Activated gamma-delta T cell treated with anti-CD3 and anti-CD28 coated beads, Interleukin-2, amount 50 U/mL, for 16 hours (primary cell): ENCODE results near the gene IL18R1.

Experiments used
- DNase-seq: peaks from one replicate; pipeline ENCODE4 v3.0.0-alpha.2; 2020; ENCODE audit warnings: low read depth

Gene IL18R1

DNA sequence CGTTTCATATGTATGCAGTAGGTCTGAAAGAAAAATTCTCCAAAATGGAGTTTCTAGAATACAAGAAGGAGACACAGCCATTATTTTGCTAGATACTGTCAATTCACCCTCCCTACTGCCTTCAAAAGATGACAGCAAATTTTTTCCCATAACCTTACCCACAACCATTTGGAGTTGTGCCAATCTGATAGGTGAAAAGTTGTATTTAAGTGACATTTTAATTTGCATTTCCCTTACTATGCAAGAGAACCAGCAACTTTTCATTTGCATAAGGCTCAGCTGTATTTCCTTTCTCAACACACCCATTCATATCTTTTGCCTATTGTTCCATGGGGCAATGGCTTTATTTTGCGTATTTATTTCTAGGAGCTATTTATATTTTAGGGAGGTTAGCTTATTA is 36.0 kb downstream of the IL18R1 start:
- peak; percentile 17 for DNase-seq

DNA sequence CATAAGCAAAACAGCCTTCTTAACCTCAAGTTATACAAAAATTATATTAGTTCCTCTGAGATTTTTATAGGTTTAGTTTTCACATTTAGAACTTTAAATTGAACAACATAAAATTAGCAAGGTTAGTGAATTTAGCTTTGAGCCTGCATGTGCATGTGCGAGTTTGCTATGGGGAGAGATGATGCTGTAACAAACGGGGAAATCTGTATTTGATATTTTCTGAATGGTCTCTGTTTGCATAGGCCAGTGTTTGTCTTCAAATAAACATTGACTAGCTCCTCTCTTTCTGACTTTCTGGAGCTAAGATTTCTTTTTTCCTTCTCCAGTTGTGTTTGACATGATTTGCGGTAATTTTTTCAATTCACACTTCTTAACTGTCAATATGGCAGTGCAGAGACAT is 36.5 kb downstream of the IL18R1 start:
- no peak for DNase-seq

DNA sequence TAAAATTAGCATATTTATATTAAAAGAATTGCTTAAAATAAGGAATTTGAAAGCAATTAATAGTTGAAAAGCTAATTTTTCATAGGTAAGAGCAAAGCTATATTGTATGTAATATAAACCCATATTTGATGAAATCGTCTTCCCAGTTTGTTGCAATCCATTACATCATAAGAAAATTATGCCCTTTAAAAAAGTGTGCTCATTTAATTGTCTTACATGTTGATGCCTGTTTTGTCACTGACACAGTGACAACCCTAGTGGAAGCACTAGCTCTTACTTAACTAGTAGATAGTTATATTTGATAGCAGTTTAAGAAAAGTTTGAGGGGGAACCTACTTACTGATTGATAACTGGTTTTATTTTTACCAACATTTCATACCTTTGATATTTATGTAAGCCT is 37.3 kb downstream of the IL18R1 start:
- no peak for DNase-seq

DNA sequence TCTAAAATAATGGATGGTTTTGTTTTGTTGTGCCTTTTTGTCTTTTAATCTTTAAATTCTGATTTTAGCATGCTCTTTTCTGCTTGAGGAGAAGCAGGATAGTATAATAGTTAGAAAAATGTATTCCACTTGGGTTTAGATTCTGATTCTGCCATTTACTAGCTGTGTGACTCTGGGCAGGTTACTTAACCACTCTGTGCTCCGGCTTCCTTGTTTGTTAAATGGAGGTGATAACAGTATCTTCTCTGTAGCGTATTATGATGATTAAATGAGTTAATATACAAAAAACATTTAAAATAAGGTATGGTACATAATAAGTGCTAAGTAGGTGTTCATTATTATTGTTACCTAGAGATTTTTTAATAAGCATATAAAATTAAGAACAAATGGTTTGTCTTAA is 40.4 kb downstream of the IL18R1 start:
- DNase-seq = no peak

DNA sequence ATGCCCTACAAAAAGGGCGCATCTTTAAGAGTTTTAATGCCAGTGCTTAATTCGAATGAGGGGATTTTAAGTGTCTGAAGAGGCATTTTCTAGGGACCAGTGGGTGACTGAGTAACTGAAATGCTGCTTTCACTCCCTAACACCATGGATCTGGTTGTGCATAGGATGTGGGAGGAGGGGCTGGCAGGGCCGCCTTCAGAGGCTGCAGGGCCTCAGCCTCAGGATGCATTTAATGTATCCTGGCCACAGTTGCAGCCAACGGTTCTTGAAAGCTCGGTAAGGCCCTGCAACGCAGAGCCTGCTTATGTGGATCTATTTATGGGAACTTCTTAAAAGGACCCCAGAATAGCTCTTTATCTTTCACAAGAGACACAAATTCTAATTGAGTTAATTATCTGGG is 41.6 kb downstream of the IL18R1 start:
- no peak for DNase-seq

GRCh38 chr2:102399499-102400141 is 44.0 kb downstream of the IL18R1 start:
- no peak for DNase-seq

DNA sequence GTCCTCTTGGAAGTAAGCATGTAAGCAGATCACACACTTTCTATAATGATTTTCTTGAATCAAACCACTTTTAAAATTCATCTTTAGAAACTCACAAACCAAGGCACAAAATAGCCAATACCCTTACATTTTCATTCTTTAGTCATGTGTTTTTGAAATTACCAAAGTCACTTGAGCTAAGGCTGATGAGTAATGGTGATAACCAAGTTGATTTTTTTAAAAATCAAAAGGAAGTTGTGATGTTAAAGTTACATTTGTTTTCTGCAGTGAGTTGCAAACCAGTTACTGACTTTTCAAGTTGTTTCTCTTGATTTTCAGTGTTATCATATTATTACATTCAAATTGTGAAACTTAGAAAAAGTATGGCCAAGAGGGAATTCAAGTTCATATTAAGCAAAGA is 45.9 kb downstream of the IL18R1 start:
- no peak for DNase-seq

DNA sequence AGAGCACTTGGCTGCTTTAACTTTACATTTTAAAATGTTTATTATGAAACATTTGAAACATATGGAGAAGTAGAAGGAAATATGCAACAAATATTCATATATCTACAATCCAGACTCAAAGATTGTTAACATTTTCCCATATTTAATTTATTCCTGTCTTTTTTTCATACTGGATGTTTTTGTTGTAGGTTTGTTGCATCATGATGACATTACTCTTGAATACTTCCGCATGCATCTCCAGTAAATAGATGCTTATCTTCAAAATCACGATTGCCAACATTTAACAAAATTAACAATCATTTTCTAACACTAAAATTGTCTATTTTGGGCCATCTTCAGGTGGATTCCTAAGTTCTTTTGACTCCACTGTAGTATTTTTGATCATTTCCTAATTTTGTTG is 46.3 kb downstream of the IL18R1 start:
- DNase-seq = no peak

DNA sequence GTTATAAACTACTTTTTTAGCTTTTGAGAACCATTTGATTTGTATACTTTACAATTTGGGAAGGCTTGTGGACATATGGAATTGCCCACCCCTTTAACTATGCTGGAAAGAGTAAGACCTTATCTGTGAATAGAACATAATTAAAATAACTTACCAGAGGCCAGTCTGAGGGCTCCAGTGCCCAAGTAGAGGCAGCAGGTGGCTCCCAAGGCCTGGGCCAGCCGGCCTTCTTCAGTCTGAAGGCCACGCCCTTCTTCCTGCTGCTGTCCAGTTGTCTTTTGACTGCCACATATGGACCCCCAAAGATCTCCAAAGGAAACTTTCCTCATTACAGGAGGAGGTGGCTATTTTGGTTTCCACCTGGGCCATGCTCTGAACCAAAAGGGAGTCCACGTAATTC is 55.4 kb downstream of the IL18R1 start:
- DNase-seq = no peak

DNA sequence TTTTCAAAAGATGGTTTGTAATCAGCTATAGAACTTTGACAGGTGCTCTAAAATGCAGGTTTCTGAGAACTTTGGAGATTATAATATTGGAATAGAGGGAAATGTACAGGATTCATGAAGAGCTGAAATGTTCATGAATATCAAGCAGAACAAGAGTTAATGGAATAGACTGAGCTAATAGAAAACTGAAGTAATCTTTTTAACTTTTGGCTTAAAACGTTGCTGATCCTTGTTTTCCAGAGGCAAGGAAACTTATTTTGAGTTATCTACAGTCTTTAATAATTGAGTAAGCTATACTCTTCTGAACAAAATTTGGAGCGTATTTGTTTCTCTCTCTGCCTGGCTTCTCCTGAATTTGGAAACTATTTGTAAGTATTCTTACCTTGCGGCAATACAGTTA is 56.6 kb downstream of the IL18R1 start:
- no peak for DNase-seq

GRCh38 chr2:102417946-102418345 is 62.4 kb downstream of the IL18R1 start:
- DNase-seq = no peak

GRCh38 chr2:102418421-102418961 is 62.9 kb downstream of the IL18R1 start:
- no peak for DNase-seq

GRCh38 chr2:102420290-102420689 is 64.7 kb downstream of the IL18R1 start:
- no peak for DNase-seq

GRCh38 chr2:102421890-102422759 is 66.5 kb downstream of the IL18R1 start:
- DNase-seq = no peak

DNA sequence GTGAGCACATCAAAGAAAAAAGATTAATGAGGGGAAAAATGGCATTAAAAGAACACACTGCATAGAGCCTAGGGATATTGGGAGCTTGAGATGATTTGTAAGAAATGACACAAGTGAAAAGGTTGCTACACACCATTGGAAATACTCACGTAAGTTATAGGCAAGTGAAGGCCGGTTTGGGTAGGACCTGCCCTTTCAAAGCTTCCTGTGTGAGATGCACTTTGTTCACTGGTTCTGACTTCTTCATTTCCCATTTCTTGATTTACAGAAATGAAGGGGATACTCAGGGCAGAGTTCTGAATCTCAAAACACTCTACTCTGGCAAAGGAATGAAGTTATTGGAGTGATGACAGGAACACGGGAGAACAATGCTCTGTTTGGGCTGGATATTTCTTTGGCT is 67.3 kb downstream of the IL18R1 start, which contains the start of gene IL18RAP:
IL18RAP (plus strand) TSS at position 251 of the 400 bp plus-strand sequence; CDS start at position 369, 118 bp downstream.
- no peak for DNase-seq

- DNase-seq = no peak
Measured at GRCh38 chr2:102423368-102423767, 67.8 kb downstream of the IL18R1 start.

DNA sequence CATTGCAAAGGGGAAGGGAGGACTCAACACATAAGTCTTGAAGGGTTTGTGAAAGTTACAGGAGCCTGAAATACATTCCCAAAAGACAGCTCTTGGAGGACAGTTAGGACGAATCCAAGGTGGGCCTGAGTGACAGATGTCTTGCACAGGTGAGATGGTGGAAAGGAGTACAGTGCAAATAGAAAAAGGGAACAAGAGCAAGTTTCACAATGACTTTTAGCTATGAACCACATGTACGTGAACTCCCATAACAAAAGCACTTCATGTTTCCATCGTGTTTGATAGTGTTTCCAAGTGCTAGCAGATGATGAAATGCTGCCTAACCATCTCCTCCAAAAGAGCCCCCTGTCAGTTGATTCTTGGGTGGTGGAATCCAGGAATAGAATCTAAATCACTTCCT is 69.2 kb downstream of the IL18R1 start:
- no peak for DNase-seq

DNA sequence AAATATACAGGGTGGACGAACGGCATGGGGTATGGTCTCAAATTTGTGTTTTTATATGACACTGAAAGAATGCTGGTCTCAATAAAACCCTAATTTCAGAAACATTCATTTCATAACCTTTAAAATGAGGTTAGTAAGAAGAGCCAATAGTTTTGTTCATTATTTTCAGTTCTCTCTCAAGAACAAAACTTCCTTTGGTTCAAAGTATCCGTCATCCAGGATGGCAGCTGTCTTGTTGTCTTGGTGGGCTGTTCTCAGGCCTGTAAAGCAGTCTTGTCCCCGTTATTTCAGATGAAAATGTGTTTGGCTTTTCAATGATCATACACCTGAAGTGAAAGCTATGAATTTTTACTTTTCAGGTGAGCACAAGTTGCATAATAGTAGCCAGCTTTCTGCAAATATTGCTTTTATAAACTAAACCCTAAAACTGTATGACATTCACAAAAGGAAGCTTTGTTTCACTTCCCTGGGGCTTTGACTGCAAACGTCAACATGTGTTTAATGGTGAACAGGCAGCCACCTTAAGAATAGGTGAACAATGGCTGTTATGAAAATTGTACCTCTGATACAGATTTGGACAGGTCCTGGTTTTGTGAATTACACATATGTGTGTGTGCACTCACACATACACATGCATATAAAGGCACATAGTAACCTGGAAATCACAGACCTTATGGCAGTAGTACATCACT is 70.0 kb downstream of the IL18R1 start:
- no peak for DNase-seq

DNA sequence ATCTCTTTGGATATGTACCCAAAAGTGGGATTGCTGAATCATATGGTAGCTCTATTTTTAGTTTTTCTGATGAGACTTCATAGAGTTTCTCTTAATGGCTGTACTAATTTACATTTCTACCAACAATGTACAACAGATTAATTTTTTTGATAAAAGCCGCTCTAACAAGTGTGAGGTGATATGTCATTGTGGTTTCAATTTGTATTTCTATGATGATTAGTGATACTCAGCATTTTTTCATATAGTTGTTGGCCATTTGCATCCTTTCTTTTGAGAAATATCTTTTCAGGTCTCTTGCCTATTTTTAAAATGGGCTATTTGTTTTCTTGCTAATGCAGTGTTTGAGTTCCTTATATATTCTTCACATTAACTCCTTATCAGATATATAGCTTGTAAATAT is 71.7 kb downstream of the IL18R1 start:
- DNase-seq = no peak

- DNase-seq = no peak
Measured at GRCh38 chr2:102428573-102428972, 73.0 kb downstream of the IL18R1 start.

DNA sequence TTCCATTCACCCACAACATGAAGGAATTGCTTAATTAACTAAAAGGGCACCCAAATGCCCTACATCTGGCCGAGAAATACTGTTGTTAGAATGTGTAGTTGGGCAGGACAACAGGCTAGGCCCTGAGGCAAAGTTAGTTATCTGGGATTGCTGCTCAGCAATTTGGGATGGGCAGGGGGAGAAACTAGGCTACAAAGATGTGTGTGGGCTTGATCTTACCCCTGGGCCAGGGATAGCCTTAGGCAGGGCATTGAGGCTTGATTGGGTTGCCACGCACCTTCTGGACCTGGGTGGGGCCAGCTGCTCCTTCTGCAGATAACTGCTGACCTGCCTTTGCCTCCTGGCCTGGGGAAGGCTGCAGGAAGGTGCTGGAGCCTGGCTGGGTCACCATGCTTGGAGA is 76.8 kb downstream of the IL18R1 start:
- no peak for DNase-seq

GRCh38 chr2:102433973-102434654 is 78.5 kb downstream of the IL18R1 start:
- DNase-seq = no peak
